Stimulated activated CD4-positive, alpha-beta T cell treated with anti-CD3 and anti-CD28 coated beads, Interleukin-12 subunit alpha, Interleukin-12 subunit beta, amount 100 ng/mL, for 24 hours (primary cell): ENCODE measurements around the gene PPP1CC.
"Not testable (repeated sequence)": the region's sequence is repeated elsewhere in the genome, so short reads cannot be mapped to it uniquely, and the experiment has no call there.

Source experiments
- DNase-seq, 2 experiments: peaks; one replicate each; pipeline ENCODE4 v3.0.0-alpha.2; 2020; ENCODE audit warnings: low read depth in 2 of 2

PPP1CC gene

DNA sequence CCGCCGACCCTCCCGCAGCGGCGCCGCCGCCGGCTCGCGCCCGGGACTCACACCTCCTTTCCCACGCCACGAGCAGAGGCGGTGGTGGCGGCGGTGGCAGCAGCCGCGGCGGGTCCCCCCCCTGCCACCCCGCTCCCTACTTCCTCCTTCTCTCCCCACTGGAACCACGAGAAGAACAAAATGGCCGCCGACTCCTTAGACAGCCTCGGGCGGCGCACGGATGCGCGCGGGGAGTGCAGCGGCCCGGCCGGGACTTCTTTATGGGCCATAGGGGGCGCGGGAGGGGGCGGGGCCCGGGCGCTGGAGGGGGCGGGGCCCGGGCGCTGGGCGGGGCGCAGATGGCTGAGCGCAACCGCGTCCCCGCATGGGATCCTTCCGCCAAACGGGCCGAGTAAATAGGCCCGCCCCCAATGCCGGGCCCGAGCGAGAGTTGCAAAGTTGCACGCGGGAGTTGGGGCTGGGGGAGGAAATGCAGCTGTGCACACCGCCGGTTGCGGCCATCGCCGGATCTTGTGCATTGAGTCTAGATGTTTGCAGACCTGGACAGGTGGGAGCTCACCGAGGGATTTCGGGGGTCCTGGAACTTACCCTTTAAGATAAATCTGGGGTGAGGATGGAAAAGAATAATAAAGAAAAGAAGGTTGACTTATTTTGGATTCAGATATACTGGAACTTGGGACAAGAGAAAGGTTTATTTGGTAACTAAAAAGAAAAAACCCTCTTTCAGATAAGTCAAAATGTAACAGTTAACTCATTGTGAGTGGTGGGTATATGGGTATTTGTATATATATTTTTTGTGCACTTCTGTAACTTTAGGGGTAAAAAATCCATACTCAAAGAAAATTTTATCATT lies at the start of gene PPP1CC:
Gene PPP1CC (minus strand): TSS at position 174 of the 853 bp plus-strand sequence. CDS start 184 bp downstream, outside the sequence.
- peak; percentile 80 to 86 for DNase-seq

DNA sequence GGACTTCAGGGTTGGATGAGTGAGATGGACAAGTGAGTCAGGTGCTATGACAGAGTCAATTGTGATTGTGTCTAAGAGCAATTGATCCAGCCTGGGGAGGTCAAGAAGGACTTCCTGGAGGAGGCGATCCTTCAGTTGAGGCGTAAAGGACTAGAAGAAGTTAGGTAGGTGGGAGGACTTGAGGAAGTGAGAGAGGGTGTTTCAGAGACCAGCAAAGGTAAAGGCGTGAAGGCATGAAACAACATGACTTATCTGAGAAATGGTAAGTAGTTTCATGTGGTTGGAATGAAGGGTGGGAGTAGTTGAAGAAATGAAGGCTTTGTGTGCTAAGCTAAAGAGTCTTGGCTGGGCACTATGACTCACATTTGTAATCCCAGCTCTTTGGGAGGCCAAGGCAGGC lies 48.9 kb upstream of the PPP1CC start:
- DNase-seq: no peak

DNA sequence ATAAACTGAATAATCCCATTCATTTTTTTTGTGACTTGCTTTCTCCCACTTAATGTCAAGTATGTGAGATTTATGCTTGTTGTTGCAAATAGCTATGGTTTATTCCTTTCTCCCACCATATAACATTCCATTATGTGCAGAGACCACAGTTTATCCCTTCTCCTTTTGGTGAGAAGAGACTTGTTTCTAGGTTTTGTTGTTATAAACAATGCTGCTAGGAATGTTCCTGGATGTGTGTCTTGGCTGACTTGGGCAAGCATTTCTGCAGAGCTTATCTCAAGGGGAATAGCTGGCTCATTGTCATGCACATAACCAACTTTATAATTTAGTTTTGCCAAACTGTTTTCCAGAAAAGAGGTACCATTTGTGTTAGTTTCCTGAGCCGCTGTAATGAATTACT lies 47.6 kb upstream of the PPP1CC start:
- DNase-seq: no peak

DNA sequence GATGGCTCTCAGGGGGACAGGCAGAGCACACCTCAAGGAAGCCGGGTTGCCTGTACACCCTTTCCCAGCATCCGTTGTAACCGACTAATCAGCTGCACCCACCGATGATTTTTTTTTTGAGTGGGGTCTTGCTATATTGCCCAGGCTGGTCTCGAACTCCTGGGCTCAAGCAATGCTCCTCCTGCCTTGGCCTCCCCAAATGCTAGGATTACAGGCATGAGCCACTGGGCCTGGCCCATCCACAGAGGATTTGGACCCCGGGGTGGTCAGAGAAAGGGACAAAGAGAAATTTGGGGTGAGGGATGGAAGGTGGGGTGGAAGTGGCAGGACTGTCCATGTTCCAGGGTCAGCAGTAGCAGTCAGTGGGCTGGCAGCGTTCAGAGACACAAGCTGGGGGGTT lies 43.3 kb upstream of the PPP1CC start:
- no peak for DNase-seq

DNA sequence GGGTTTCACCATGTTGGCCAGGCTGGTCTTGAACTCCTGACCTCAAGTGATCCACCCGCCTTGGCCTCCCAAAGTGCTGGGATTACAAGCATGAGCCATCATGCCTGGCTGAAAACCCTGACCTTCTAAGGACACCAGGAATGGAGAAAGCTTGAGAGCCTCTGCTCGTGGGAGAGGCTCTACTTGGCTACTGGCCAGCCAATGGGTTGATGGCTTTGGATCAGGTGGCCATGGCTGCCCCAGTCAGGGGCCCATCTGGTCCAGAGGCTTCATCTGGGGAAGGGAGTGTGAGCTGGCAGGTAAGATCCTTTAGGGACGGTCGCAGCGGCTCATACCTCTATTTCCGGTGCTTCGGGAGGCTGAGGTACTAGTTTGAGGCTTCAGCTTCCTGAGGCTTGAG lies 42.5 kb upstream of the PPP1CC start:
- no peak for DNase-seq

DNA sequence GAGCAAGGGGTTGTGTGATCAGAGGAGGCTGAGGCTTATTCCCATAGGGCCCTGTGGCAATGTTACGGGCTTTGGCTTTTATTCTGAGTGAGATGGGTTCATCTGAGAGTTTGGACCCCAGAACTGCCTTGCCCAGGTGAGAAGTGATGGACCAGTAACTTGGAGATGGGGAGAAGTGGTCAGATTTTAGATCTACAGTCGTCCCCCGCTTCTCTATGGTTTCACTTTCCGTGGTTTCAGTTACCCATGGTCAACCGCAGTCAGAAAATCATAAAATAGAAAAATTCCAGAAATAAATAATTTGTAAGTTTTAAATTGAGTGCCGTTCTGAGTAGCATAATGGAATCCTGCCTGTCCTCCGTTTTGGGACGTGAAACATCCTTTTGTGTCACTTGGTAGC lies 40.2 kb upstream of the PPP1CC start:
- no peak for DNase-seq

DNA sequence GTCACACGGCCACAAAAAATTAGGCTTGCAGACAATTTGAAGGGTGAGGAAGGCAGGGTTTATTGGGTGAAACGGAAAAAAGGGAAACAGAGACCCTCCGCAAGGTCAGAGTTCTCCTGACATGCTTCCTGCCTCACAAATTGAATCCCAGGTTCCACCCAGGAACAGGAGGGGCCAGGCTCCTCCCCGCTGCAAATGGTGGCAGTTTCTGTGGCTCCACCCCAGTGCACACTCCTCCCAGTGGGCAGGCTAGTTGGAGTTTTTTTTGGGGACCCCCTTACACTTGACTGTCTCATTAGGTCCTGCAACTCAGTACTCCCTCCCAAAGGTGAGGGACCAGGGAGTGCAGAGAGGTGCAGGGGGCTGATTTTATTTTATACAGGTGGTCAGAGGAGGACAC lies 39.4 kb upstream of the PPP1CC start:
- DNase-seq: no peak

DNA sequence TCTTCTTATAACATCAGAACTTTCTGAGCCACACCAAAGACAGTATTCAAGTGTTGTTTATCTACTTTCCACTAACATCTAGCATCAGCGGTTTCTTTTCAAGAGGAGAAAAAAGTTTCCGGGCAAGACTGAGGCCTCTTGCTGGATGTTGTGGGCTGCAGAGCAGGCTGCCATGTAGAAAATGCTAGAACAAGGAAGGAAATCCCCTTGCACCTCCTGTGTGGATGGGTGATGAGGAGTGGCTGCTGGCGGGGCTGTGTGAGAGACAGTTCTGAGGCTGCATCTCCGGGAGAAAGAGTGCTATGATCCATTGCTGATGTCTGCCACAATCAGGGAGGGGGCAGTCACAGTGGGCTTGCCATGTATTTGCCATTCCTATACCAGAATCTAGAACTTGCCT lies 37.8 kb upstream of the PPP1CC start:
- peak in 1 of 2 experiments; percentile 40 for DNase-seq

DNA sequence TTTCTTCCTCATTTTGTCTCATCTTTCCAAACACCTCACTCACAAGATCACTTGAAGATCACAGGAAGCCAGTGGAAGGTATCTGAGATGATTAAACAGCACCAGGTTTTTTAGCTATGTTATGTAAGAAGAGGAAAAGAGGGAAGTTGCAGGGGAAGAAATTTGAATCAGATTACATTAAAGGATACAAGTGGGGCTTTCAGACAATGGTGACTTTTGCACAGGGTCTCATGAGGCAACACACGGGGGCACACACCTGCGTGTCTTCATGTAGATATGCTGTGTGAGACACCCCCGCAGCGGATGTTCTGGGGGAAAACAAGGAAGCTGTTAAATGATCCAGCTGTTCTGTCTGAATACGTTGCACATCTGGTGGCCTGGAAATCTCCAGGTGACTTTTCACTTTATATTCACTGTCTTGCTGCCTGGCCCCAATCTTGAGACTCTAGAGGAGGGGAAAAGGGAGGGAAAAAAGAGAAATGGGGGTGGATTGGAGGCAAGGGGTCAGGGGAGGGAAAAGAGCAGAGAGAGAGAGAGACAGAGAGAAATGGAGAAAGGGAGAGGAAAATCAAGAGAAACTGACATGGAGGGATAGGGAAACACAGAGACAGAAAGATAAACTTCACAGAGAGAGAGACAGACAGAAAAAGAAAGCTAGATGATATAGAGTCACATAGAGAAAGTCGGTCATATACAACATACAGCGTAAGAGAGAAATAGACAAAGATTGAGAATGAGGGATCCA lies 36.3 kb upstream of the PPP1CC start:
- no peak for DNase-seq

DNA sequence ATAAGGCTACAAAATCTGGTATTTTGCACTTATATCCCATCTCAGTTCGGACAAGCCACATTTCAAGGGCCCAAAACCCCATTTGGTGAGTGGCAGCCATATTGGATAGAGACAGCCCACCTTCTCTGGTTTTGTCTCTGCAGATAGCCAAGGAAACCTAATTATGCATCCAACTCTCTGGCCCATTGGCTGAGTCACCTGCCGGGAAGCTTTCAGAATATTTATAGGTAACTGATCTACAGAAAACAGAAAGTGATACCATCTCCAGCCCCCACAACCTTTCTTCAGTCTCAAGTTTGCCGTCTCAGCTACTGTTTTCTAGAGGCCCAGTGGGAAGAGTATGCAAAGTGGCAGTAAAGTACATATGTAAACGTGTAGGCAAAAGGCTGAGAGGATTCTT lies 33.7 kb upstream of the PPP1CC start:
- DNase-seq: peak; percentile 30 to 52

DNA sequence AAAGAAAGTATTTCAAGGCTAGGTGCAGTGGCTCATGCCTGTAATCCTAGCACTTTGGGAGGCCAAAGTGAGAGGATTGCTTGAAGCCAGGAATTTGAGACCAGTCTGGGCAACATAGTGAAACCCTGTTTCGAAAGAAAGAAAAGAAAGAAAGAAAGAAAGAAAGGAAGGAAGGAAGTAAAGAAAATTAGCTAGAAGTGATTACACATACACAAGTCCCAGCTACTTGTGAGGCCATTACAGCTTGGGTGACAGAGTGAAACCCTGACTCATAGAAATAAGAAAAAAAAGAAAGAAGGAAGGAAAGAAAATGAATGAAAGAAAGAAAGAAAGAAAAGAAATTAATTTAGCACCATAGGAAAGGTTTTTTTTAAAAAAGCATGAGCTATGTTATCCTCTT lies 33.3 kb upstream of the PPP1CC start:
- no peak for DNase-seq

DNA sequence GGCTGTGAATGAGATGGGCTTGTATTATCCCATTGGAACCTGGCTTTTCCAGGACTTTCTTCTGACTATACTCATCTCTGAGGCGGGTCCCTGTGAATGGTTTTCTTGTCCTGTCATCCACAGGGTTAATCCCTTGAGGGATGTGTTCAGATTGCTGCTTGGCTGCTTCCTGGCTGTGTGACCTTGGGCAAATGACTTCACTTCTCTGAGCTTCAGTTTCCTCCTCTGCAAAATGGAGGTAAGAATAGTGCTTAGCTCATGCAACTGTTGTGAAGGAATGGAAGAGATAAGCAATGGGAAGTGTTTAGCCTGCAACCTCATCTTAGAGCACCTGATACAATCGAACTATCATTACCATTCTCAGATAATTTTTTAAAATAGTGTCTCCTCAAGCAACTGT lies 32.1 kb upstream of the PPP1CC start:
- DNase-seq: no peak

DNA sequence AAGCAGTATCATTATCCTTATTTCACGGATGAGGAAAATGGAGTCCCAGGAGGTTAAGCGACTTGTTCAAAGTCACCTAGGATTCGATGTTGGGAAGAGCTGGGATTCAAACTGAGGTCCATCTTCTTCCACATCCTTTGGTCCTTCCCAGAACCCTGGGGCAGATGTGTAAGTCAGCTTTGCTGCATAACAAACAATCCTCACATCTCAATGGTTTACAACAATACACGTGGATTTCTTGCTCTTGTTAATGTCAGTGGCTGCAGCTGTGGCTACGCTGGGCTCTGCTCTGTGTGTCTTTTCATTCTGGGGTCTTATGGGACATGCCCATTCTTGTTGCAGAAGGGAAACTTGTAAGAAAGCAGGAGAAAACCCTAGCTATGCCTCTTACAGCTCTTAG lies 26.3 kb upstream of the PPP1CC start:
- DNase-seq: no peak

DNA sequence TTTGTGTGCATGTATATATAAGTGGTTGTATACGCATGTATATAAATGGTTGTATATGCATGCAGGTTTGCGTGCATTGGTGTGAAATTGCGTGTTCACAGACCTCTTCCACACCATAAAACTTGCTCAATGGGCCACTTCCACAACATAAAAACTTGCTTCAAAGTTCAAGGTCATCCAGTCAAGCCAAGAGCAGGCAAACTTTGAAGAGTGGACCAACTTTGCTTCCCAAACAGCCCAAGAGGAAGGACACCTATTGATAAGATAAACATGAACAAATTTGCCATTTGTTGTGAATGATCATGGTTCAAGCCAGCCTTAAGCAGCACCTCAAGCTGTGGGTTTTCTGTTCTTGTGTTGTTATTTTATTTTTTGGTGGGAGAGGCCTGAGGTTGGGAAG lies 25.2 kb upstream of the PPP1CC start:
- DNase-seq: no peak

DNA sequence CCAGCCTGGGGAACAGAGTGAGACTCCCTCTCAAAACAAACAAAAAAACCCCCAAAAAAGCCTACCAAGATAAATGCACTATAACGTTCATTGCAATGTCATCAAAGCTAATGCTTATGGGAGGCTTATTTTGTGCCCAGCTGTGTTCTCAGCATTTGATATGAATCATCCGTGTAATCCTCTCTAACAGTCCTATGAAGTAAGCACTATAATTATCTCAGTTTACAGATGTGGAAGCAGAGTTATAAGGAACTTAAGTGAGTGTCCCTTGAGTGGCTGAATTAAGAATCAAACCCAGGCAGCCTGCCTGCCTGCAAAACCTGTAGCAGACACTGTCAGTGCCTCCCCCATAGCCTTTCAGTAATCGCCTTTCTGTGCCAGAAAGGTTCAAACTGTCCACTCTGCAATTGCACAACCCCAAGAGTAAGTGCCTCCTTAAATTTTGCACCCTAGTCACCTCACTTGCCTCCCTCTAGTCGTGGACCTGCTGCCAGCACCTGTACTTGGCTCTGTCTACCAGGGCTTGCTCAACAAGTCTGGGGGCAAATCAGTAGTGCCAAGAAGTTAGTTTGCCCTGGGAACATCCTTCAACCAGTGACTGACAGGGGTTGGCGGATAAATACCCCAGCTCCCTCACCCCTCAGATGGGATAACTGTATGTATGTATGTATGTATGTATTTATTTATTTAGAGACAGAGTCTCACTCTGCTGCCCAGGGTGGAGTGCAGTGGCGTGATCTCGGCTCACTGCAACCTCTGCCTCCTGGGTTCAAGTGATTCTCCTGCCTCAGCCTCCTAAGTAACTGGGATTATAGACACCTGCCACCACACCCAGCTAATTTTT lies 23.8 kb upstream of the PPP1CC start:
- no peak for DNase-seq

DNA sequence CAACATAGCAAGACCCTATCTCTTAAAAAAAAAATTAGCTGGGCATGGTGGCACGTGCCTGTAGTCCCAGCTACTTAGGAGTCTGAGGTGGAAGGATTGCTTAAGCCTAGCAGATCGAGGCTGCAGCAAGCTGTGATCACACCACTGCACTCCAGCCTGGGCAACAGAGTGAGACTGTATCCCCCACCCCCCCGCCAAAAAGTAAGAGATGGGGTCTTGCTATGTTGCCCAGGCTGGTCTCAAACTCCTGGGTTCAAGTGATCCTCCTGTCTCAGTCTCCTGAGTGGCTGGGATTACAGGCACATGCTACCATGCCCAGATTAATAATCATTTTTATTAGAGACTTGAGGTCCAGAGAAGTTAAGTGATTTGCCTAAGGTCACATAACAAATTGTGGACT lies 22.9 kb upstream of the PPP1CC start:
- DNase-seq: not testable (repeated sequence)

DNA sequence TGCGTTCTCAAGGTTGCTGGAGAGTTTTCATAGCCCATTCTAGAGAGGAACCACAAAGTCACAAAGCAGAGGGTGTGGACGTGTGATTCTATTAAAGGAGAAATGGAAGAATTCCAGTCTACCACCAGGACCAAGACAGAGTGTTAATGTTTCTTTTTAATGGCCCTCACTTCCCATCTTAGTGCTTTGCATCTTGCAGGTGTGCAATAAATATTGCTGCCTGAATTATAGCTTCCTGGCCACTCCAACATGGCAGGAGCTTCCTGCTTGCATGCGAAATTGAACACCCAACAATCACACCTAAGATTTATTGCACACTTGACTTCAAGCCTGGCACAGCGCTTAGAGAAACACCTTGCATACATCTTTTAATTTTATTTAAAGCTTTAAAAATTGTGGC lies 22.4 kb upstream of the PPP1CC start:
- DNase-seq: no peak

DNA sequence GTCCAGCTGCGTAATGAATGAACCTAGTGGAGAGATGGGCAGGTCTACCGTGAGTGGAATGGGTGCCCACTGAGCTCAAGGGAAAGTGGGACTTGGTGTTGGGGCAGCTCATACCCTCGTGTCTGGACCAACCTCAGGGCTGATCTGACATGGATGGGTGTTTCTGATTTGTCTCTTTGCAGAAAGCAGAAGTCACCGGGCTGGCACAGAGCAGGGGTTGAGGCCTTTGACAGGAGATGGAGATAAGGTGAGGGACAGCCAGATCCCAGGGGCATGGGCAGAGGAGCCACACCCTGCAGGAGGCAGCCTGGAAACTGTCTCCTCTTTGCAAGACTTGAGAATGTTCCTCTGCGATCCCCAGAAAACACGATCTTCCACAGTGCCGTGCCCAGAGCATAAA lies 20.9 kb upstream of the PPP1CC start:
- DNase-seq: no peak

DNA sequence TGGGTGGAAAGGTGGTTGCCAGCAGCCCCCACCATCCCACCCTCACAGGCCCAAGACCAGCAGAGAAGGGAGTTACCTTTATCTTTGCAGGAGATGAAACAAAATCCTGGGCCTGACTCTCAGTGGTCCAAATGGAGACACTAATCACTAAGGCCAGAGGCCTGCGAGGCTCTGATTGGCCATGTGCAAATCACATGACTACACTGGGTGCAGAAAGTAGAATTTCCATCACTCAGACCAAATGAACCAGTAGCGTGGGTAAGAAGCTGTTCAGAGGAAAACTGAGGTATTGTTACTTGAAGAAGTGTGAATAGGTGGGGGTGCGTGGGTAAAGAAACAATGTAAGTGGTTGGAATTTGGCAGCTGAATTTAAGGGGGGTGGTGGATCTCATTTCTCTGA lies 20.2 kb upstream of the PPP1CC start:
- no peak for DNase-seq

DNA sequence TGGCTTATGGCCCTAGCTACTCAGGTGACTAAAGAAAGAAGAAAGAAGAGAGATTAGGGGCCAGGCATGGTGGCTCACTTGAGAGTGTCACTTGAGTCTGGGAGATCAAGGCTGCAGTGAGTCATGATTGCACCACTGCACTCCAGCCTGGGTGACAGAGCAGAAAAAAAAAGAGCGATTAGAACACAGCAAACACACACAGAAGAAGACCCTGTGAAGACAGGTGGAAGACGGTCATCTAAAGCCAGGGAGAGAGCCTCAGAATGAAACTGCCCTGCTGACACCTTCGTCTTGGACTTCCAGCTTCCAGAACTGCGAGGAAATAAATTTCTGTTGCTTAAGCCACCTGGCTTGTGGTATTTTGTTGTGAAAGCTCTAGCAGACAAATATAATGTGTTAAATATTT lies 17.5 kb upstream of the PPP1CC start:
- no peak for DNase-seq

DNA sequence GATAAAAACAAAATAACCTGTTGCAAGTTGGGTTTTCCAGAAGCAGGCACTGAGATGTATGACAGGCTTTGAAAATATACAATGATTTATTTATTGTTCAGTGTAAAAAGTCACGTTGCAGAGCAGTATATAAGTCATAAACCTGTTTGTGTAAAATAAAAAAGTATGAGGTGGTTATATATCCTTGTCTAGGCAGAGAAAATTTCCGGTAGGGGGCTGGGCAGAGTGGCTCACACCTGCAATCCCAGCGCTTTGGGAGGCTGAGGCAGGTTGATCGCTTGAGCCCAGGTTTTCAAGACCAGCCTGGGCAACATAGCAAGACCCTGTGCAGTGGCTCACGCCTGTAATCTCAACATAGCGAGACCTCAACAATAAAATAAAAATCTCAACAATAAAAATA lies 16.2 kb upstream of the PPP1CC start:
- DNase-seq: no peak

DNA sequence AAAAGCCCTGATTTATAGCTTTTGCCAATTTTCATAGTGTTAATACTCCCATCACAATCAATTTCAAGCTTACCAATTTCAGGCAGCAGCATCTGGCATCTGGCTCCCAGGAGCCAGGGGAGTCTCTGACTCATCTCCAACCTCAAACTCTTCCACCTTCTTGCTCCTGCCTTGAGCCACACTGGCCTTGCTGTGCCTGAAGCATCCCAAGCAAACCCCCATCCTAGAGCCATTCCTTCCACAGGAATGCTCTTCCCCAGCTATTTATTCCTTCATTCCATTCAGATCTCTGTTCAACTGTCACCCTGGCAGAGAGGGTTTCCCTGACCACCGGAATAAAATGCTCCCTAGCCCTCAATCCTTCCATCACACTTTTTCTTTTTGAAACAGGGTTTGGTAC lies 13.9 kb upstream of the PPP1CC start:
- no peak for DNase-seq
